Measurements from ENCODE around the gene ATP8A1.
A peak's percentile ranks its signal among the peaks of the same experiment; 100 is the strongest.
"Not testable (repeated sequence)": the region's sequence is repeated elsewhere in the genome, so short reads cannot be mapped to it uniquely, and the experiment has no call there.

The ATP8A1 gene

GRCh38 chr4:42656679-42656943 lies 294 bp downstream of the ATP8A1 start:
- TF ChIP-seq CTCF (IDR thresholded peaks at IDR 0.05; ENCODE audit: low read depth, low read length, missing control alignments): no peak
- peak overlapping the region; percentile 99 for H3K4me3 ChIP-seq (ENCODE audit: low read depth, low read length)
- DNase-seq (ENCODE audit: low read depth): no peak

- peak overlapping the region; percentile 99 for H3K4me3 ChIP-seq (ENCODE audit: low read depth, low read length)
- no peak for TF ChIP-seq CTCF (IDR thresholded peaks at IDR 0.05; ENCODE audit: low read depth, low read length, missing control alignments)
- DNase-seq (ENCODE audit: low read depth): no peak
Observed at GRCh38 chr4:42655921-42656678, 805 bp downstream of the ATP8A1 start.

GRCh38 chr4:42655269-42655637 lies 1.7 kb downstream of the ATP8A1 start:
- no peak for DNase-seq (ENCODE audit: low read depth)
- peak overlapping the region; percentile 99 for H3K4me3 ChIP-seq (ENCODE audit: low read depth, low read length)
- no peak for TF ChIP-seq CTCF (IDR thresholded peaks at IDR 0.05; ENCODE audit: low read depth, low read length, missing control alignments)

GRCh38 chr4:42654631-42655268 lies 2.2 kb downstream of the ATP8A1 start:
- H3K4me3 ChIP-seq (ENCODE audit: low read depth, low read length): peak overlapping the region; percentile 99
- no peak for DNase-seq (ENCODE audit: low read depth)
- peak; percentile 13 for TF ChIP-seq CTCF (IDR thresholded peaks at IDR 0.05; ENCODE audit: low read depth, low read length, missing control alignments)

GRCh38 chr4:42653626-42654560 lies 3.0 kb downstream of the ATP8A1 start:
- peak overlapping the region; percentile 99 for H3K4me3 ChIP-seq (ENCODE audit: low read depth, low read length)
- TF ChIP-seq CTCF (IDR thresholded peaks at IDR 0.05; ENCODE audit: low read depth, low read length, missing control alignments): no peak
- DNase-seq (ENCODE audit: low read depth): no peak

- DNase-seq (ENCODE audit: low read depth); H3K4me3 ChIP-seq (ENCODE audit: low read depth, low read length): not testable (repeated sequence)
Observed at GRCh38 chr4:42652529-42653231, 4.2 kb downstream of the ATP8A1 start.

GRCh38 chr4:42649870-42650269 lies 7.0 kb downstream of the ATP8A1 start:
- TF ChIP-seq CTCF (IDR thresholded peaks at IDR 0.05; ENCODE audit: low read depth, low read length, missing control alignments): no peak
- no peak overlapping the region for H3K4me3 ChIP-seq (ENCODE audit: low read depth, low read length)
- DNase-seq (ENCODE audit: low read depth): no peak

Measured in GM12864 (cell line).